Adipocyte (in vitro differentiated cells): ENCODE measurements around the gene DPH3.

ENCODE experiments used
- DNase-seq: peaks from one replicate; pipeline ENCODE4 v3.0.0-alpha.2; 2015; ENCODE audit warnings: low read depth
- H3K27me3 ChIP-seq: replicated peaks from 2 replicates; pipeline ENCODE4 v1.7.0; 2013; ENCODE audit warnings: mild to moderate bottlenecking, low read length, moderate library complexity; ENCODE audit not compliant: control insufficient read depth, insufficient read depth
- H3K36me3 ChIP-seq: 2 replicates; pipeline ENCODE4 v1.7.0; 2013; ENCODE audit warnings: low read length, mild to moderate bottlenecking, moderate library complexity; ENCODE audit not compliant: control insufficient read depth, insufficient read depth, severe bottlenecking
- H3K4me1 ChIP-seq: 2 replicates; pipeline ENCODE4 v1.7.0; 2013; ENCODE audit warnings: mild to moderate bottlenecking, low read length, moderate library complexity; ENCODE audit not compliant: control insufficient read depth, insufficient read depth
- H3K4me3 ChIP-seq: 2 replicates; pipeline ENCODE4 v1.7.0; 2013; ENCODE audit warnings: mild to moderate bottlenecking, low read length, moderate library complexity
- H3K9ac ChIP-seq: 2 replicates; pipeline ENCODE4 v1.7.0; 2013; ENCODE audit warnings: mild to moderate bottlenecking, low read length, moderate library complexity
- H3K9me3 ChIP-seq: 2 replicates; pipeline ENCODE4 v1.7.0; 2013; ENCODE audit warnings: mild to moderate bottlenecking, low read length, moderate library complexity; ENCODE audit not compliant: control insufficient read depth

DPH3 gene

GRCh38 chr3:16302082-16302631, 37.4 kb upstream of the DPH3 start:
- no peak overlapping the region for H3K9ac ChIP-seq
- peaks cover 4% of the 10 kb centered on the region for H3K9me3 ChIP-seq
- H3K4me1 ChIP-seq, result peaks cover 6% of the 10 kb centered on the region
- peaks cover 27% of the 10 kb centered on the region for H3K36me3 ChIP-seq
- no peak overlapping the region for H3K4me3 ChIP-seq
- no peaks in the 10 kb centered on the region for H3K27me3 ChIP-seq
- DNase-seq, result no peak

GRCh38 chr3:16301507-16301906, 36.8 kb upstream of the DPH3 start:
- DNase-seq, result no peak
- Histone ChIP-seq H3K4me1 (peaks cover 6% of the 10 kb centered on the region), H3K36me3 (peaks cover 33% of the 10 kb centered on the region), H3K9me3 (peaks cover 5% of the 10 kb centered on the region), H3K27me3 (no peaks in the 10 kb centered on the region), H3K9ac (no peak overlapping the region), H3K4me3 (no peak overlapping the region)

GRCh38 chr3:16300881-16301359, 36.2 kb upstream of the DPH3 start:
- H3K4me1 ChIP-seq, result peaks cover 6% of the 10 kb centered on the region
- H3K9me3 ChIP-seq, result peaks cover 5% of the 10 kb centered on the region
- no peak for DNase-seq
- peaks cover 38% of the 10 kb centered on the region for H3K36me3 ChIP-seq
- no peaks in the 10 kb centered on the region for H3K27me3 ChIP-seq
- no peak overlapping the region for H3K4me3 ChIP-seq
- H3K9ac ChIP-seq, result no peak overlapping the region

GRCh38 chr3:16300307-16300706, 35.6 kb upstream of the DPH3 start:
- H3K36me3 ChIP-seq, result peaks cover 38% of the 10 kb centered on the region
- no peaks in the 10 kb centered on the region for H3K27me3 ChIP-seq
- H3K9ac ChIP-seq, result no peak overlapping the region
- H3K9me3 ChIP-seq, result peaks cover 5% of the 10 kb centered on the region
- no peak for DNase-seq
- H3K4me3 ChIP-seq, result no peak overlapping the region
- H3K4me1 ChIP-seq, result peaks cover 6% of the 10 kb centered on the region

- H3K9me3 ChIP-seq, result peaks cover 5% of the 10 kb centered on the region
- no peak overlapping the region for H3K4me3 ChIP-seq
- H3K9ac ChIP-seq, result no peak overlapping the region
- DNase-seq, result no peak
- H3K27me3 ChIP-seq, result no peaks in the 10 kb centered on the region
- H3K36me3 ChIP-seq, result peaks cover 37% of the 10 kb centered on the region
- peaks cover 6% of the 10 kb centered on the region for H3K4me1 ChIP-seq
Observed at GRCh38 chr3:16299746-16300145, 35.0 kb upstream of the DPH3 start.

- peak; percentile 23 for DNase-seq
- no peak overlapping the region for H3K9ac ChIP-seq
- peaks cover 6% of the 10 kb centered on the region for H3K4me1 ChIP-seq
- no peak overlapping the region for H3K4me3 ChIP-seq
- peaks cover 38% of the 10 kb centered on the region for H3K36me3 ChIP-seq
- H3K9me3 ChIP-seq, result peaks cover 6% of the 10 kb centered on the region
- no peaks in the 10 kb centered on the region for H3K27me3 ChIP-seq
Observed at GRCh38 chr3:16298891-16299290, 34.1 kb upstream of the DPH3 start.

- Histone ChIP-seq H3K9ac (no peak overlapping the region), H3K9me3 (peaks cover 12% of the 10 kb centered on the region), H3K4me1 (peaks cover 6% of the 10 kb centered on the region), H3K36me3 (peaks cover 32% of the 10 kb centered on the region), H3K4me3 (no peak overlapping the region), H3K27me3 (no peaks in the 10 kb centered on the region)
- DNase-seq, result no peak
Observed at GRCh38 chr3:16297997-16298885, 33.5 kb upstream of the DPH3 start.

GRCh38 chr3:16295298-16295890, 30.7 kb upstream of the DPH3 start:
- Histone ChIP-seq H3K4me3 (no peak overlapping the region), H3K27me3 (no peaks in the 10 kb centered on the region), H3K36me3 (peaks cover 29% of the 10 kb centered on the region), H3K4me1 (peaks cover 12% of the 10 kb centered on the region), H3K9me3 (peaks cover 12% of the 10 kb centered on the region), H3K9ac (no peak overlapping the region)
- DNase-seq, result no peak

- DNase-seq, result peak; percentile 23
- no peak overlapping the region for H3K9ac ChIP-seq
- peaks cover 15% of the 10 kb centered on the region for H3K4me1 ChIP-seq
- H3K9me3 ChIP-seq, result peaks cover 12% of the 10 kb centered on the region
- no peak overlapping the region for H3K4me3 ChIP-seq
- no peaks in the 10 kb centered on the region for H3K27me3 ChIP-seq
- H3K36me3 ChIP-seq, result peaks cover 29% of the 10 kb centered on the region
Observed at GRCh38 chr3:16294844-16295243, 30.1 kb upstream of the DPH3 start.

GRCh38 chr3:16290827-16291196, 26.1 kb upstream of the DPH3 start:
- DNase-seq, result peak; percentile 28
- peaks cover 7% of the 10 kb centered on the region for H3K9me3 ChIP-seq

GRCh38 chr3:16290007-16290826, 25.5 kb upstream of the DPH3 start:
- peak; percentile 86 for DNase-seq
- Histone ChIP-seq H3K36me3 (peaks cover 4% of the 10 kb centered on the region), H3K27me3 (no peaks in the 10 kb centered on the region), H3K4me1 (peaks cover 38% of the 10 kb centered on the region), H3K9ac (peak overlapping the region; percentile 24), H3K4me3 (no peak overlapping the region), H3K9me3 (peaks cover 7% of the 10 kb centered on the region)

More at GRCh38 chr3:16290827-16291196, 26.1 kb upstream of the DPH3 start:
- H3K4me3 ChIP-seq, result no peak overlapping the region
- no peaks in the 10 kb centered on the region for H3K27me3 ChIP-seq
- peaks cover 10% of the 10 kb centered on the region for H3K36me3 ChIP-seq
- peaks cover 38% of the 10 kb centered on the region for H3K4me1 ChIP-seq
- peak overlapping the region; percentile 31 for H3K9ac ChIP-seq
